D721Med (cell line): ENCODE results near the gene GATAD2B.

Experiments used
- DNase-seq: peaks from one replicate; pipeline ENCODE4 v3.0.0; 2011; ENCODE audit warnings: low spot score; ENCODE audit not compliant: insufficient read length
- FAIRE-seq: peaks from 2 replicates; lab custom pipeline; 2011; peaks lifted over from hg19 to GRCh38; lab: Jason Lieb, UNC
- TF ChIP-seq, protein P1 (sequence below): IDR thresholded peaks from 2 replicates; pipeline ENCODE4 v1.5.1; 2012; ENCODE audit warnings: mild to moderate bottlenecking, control low read depth; ENCODE audit not compliant: insufficient read depth; ENCODE audit errors: missing control alignments

Gene GATAD2B

GRCh38 chr1:153883223-153883622 lies 39.5 kb downstream of the GATAD2B start:
- FAIRE-seq (no peak), DNase-seq (no peak)
- TF ChIP-seq, protein P1, sequence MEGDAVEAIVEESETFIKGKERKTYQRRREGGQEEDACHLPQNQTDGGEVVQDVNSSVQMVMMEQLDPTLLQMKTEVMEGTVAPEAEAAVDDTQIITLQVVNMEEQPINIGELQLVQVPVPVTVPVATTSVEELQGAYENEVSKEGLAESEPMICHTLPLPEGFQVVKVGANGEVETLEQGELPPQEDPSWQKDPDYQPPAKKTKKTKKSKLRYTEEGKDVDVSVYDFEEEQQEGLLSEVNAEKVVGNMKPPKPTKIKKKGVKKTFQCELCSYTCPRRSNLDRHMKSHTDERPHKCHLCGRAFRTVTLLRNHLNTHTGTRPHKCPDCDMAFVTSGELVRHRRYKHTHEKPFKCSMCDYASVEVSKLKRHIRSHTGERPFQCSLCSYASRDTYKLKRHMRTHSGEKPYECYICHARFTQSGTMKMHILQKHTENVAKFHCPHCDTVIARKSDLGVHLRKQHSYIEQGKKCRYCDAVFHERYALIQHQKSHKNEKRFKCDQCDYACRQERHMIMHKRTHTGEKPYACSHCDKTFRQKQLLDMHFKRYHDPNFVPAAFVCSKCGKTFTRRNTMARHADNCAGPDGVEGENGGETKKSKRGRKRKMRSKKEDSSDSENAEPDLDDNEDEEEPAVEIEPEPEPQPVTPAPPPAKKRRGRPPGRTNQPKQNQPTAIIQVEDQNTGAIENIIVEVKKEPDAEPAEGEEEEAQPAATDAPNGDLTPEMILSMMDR = no peak

- TF ChIP-seq, protein P1 = no peak
- FAIRE-seq (no peak), DNase-seq (no peak)
Measured at GRCh38 chr1:153882296-153882912, 40.4 kb downstream of the GATAD2B start.

DNA sequence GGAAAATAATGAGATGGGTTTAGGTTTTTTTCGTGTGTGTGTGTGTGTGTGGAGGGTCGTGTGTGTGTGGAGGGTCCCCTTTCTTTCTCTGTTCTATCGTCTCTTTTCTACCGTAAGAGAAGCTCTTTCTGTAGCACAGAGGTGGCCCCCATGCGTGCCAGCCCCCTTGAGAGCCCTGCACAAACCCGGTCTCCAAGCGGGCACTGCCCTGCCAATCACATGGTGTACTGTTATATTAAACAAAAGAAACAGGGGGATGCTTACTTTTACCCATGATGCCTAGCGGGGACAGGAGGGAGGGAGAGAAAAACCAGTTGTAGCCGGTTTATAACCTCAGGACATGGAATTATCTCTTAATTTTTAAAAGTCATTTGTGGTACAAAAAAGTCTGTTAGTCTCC lies 41.0 kb downstream of the GATAD2B start:
- no peak for FAIRE-seq
- DNase-seq = no peak

GRCh38 chr1:153880962-153881361 lies 41.8 kb downstream of the GATAD2B start:
- no peak for FAIRE-seq
- TF ChIP-seq, protein P1 = no peak
- no peak for DNase-seq

More for the DNA sequence above, 41.0 kb downstream of the GATAD2B start:
- TF ChIP-seq, protein P1 = no peak

DNA sequence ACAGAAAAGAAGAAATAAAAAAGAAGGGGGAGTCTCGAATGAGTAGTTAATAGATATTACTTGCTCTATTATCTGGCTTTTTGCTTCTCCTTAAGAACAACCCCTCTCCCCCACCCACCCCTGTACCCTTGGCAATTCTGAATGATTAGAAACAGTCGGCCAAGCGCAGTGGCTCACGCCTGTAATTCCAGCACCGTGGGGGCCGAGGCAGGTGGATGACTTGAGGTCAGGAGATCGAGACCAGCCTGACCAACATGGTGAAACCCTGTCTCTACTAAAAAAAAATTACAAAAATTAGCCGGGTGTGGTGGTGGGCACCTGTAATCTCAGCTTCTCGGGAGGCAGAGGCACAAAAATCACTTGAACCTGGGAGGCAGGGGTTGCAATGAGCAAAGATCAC lies 42.7 kb downstream of the GATAD2B start:
- FAIRE-seq = no peak
- no peak for DNase-seq
- TF ChIP-seq, protein P1 = no peak

DNA sequence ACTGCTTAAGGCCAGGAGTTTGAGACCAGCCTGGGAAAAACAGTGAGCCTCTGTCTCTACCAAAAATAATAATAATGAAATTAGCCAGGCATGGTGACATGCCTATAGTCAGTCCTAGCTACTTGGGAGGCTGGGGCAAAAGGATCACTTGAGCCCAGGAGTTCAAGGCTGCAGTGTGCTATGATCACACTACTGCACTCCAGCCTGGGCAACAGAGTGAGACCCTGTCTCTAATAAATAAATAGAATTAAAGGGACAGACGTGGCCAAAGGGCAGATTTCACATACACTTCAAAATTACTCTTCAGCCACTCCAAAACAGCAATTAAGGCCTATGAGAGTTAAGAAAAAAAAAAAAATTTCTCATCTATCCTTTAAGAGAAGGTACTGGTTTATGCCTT lies 45.7 kb downstream of the GATAD2B start:
- TF ChIP-seq, protein P1 = no peak
- FAIRE-seq (no peak), DNase-seq (no peak)

DNA sequence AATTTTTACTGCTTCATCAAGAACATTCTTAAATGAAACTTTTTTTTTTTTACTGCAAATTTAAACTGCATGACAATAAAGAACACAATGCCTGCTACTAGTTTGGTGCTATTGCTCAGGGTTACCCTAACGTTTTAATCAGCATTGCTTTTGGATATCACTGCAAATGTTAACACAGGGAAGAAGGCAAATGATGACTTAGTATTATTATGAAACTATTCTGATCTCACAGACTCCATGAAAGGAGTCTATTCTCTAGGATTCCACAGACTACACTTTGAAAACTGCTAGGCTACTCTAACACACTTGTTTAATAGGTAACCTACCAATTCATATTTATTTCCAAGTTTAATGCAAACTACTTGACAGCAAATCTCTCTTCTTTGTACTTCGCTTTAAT lies 49.8 kb downstream of the GATAD2B start:
- FAIRE-seq = no peak
- TF ChIP-seq, protein P1 = no peak
- DNase-seq = no peak
